Osteocyte (in vitro differentiated cells): ENCODE measurements around the gene APP. TPM values are rescaled to one million over a fixed set of nuclear protein-coding genes. Genes with fewer than 3 reads are reported as not detected.

Experiments used
- DNase-seq: peaks from one replicate; pipeline ENCODE4 v3.0.0; 2021; ENCODE audit warnings: mixed read lengths; ENCODE audit not compliant: unreplicated experiment; ENCODE audit errors: extremely low spot score
- H3K27ac Mint-ChIP-seq: one replicate; pipeline ENCODE4 v1.8.0; 2021; ENCODE audit warnings: mild to moderate bottlenecking, mixed read lengths; ENCODE audit not compliant: unreplicated experiment
- H3K27me3 Mint-ChIP-seq: one replicate; pipeline ENCODE4 v1.8.0; 2021; ENCODE audit warnings: mixed read lengths; ENCODE audit not compliant: unreplicated experiment
- H3K36me3 Mint-ChIP-seq: one replicate; pipeline ENCODE4 v1.8.0; 2021; ENCODE audit warnings: mixed read lengths; ENCODE audit not compliant: unreplicated experiment
- H3K4me1 Mint-ChIP-seq: one replicate; pipeline ENCODE4 v1.8.0; 2021; ENCODE audit warnings: mixed read lengths; ENCODE audit not compliant: unreplicated experiment
- H3K4me3 Mint-ChIP-seq: one replicate; pipeline ENCODE4 v1.8.0; 2021; ENCODE audit warnings: mild to moderate bottlenecking, moderate library complexity, mixed read lengths; ENCODE audit not compliant: unreplicated experiment
- H3K9me3 Mint-ChIP-seq: one replicate; pipeline ENCODE4 v1.8.0; 2021; ENCODE audit warnings: mixed read lengths; ENCODE audit not compliant: unreplicated experiment
- long read RNA-seq: library from polyadenylated mRNA; unstranded; transcript quantifications from one replicate; pipeline ENCODE4 v2.0.0, GENCODE V29; 2021
- total RNA-seq: library from RNA; stranded (reverse); gene quantifications from 2 replicates; pipeline ENCODE4 v1.2.1, GENCODE V29; 2021
- TF ChIP-seq, protein P1 (sequence below): fragments of 200-600 bp; sonication (generic); IDR thresholded peaks from 2 replicates; pipeline ENCODE4 v1.5.0; 2021; ENCODE audit warnings: antibody characterized with exemption, mild to moderate bottlenecking, moderate library complexity

APP gene
- 698 and 749 TPM in 2 replicates for total RNA-seq
- long read RNA-seq, transcript APP-201 (18 exons, 3,467 nt) = major isoform, 26 of 81 reads
- long read RNA-seq, transcript APP-204 (17 exons, 3,543 nt) = minor isoform, 9 of 81 reads
- long read RNA-seq, partial matches to known transcripts = 35 of 81 reads
- long read RNA-seq, other reads (novel, unspliced or antisense) = 9 of 81 reads

DNA sequence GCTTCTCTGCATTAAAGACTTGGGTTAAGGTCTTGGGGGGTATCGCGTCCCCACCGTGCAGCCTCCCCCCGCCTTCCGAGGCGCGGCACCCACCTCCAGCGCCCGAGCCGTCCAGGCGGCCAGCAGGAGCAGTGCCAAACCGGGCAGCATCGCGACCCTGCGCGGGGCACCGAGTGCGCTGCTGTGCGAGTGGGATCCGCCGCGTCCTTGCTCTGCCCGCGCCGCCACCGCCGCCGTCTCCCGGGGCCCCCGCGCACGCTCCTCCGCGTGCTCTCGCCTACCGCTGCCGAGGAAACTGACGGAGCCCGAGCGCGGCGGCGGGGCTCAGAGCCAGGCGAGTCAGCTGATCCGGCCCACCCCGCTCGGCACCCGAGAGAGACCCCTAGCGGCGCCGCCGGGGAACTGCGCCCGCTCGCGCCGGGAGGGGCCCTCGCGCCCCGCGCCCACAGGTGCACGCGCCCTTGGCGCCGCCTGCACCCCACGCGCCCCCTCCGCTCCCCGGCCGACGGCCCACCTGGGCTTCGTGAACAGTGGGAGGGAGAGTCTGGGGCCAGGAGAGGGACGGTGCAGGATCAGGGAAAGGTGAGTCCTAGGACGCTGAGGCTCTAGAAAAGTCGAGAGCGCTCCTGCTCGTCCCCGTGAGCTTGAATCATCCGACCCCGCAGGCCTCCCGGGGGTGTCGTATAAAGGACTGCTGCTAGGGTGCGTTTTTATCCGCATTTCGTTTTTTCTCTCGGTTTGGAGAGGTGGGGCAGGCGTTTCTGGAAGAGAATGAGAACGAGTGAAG, at the start of gene APP:
Gene APP (minus strand): TSS at position 300 of the 787 bp plus-strand sequence. CDS start 150 bp downstream, at position 150.
- Mint-ChIP-seq H3K4me1 (peaks cover 35% of the 10 kb centered on the region), H3K4me3 (peak within 1 kb of the TSS; percentile 97), H3K27me3 (no peaks in the 10 kb centered on the region), H3K27ac (peak within 1 kb of the TSS; percentile 86), H3K9me3 (no peaks in the 10 kb centered on the region), H3K36me3 (no peaks in the 10 kb centered on the region)
- peak; percentile 96 for DNase-seq
- TF ChIP-seq, protein P1, sequence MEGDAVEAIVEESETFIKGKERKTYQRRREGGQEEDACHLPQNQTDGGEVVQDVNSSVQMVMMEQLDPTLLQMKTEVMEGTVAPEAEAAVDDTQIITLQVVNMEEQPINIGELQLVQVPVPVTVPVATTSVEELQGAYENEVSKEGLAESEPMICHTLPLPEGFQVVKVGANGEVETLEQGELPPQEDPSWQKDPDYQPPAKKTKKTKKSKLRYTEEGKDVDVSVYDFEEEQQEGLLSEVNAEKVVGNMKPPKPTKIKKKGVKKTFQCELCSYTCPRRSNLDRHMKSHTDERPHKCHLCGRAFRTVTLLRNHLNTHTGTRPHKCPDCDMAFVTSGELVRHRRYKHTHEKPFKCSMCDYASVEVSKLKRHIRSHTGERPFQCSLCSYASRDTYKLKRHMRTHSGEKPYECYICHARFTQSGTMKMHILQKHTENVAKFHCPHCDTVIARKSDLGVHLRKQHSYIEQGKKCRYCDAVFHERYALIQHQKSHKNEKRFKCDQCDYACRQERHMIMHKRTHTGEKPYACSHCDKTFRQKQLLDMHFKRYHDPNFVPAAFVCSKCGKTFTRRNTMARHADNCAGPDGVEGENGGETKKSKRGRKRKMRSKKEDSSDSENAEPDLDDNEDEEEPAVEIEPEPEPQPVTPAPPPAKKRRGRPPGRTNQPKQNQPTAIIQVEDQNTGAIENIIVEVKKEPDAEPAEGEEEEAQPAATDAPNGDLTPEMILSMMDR = peak; percentile 98

DNA sequence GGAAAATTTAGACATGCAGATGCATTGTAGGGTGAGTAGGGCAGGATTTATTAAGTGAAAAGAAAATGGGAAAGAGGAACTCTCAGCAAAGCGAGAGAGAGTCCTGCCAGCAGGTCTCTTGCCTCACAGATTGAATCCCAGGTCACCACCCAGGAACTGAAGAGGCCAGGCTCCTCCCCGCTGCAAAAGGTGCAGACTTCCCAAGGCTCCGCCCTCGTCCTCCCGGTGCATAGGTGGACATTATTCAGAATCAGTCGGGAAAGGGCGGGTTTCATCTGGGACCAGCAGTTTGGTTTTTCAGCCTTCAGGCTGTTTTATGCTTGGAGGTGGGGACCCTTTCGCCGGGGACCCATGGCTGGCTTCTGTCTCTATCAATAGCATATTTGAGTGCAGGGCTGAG, 41.6 kb upstream of the APP start:
- DNase-seq = no peak
- Mint-ChIP-seq H3K4me1 (no peaks in the 10 kb centered on the region), H3K27ac (no peak overlapping the region), H3K27me3 (peaks cover 21% of the 10 kb centered on the region), H3K4me3 (no peak overlapping the region), H3K36me3 (no peaks in the 10 kb centered on the region), H3K9me3 (peaks cover 2% of the 10 kb centered on the region)
- TF ChIP-seq, protein P1 = no peak

DNA sequence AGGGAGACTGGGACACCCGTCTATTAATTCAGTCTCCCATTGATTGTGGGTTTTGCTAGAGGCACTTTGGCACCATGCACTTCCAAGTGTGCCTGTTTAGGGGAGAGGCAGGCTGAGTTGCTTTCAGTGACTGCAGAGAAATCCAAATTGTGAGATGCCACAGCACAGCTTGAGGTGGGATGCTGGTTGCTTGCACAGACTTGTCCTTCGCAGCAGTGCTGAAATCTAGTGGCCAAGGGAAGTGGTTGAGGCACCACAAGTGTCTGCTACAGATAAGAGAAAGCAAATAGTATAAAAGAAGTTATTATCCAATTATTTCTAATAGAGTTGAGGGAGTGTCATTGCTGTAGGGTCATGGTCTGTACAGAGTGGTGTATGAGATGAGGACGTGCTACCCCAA, 40.0 kb upstream of the APP start:
- Mint-ChIP-seq H3K36me3 (no peaks in the 10 kb centered on the region), H3K4me3 (no peak overlapping the region), H3K27me3 (peaks cover 24% of the 10 kb centered on the region), H3K4me1 (no peaks in the 10 kb centered on the region), H3K9me3 (no peaks in the 10 kb centered on the region), H3K27ac (no peak overlapping the region)
- TF ChIP-seq, protein P1 = no peak
- DNase-seq = no peak

DNA sequence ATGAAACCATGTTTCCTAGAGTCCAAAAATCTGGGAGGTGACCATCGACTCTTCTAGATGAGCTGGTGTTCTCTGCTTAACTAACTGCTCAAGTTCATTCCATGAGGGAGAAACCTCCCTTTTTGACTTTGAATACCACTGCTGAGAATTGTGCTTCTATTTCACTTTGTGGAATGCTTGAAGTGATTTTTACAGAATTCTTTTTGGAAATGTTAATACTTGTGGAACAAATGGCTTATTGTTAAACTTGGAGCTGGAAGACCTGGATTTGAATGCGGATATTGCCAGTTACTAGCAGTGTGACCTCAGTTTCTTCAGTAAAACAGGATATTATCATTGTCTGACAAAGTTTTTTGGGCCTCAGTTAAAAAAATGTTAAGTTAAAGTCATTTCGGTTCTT, 36.5 kb upstream of the APP start:
- H3K4me1 Mint-ChIP-seq = no peaks in the 10 kb centered on the region
- no peak overlapping the region for H3K27ac Mint-ChIP-seq
- peaks cover 24% of the 10 kb centered on the region for H3K27me3 Mint-ChIP-seq
- TF ChIP-seq, protein P1 = no peak
- no peaks in the 10 kb centered on the region for H3K9me3 Mint-ChIP-seq
- no peak for DNase-seq
- no peaks in the 10 kb centered on the region for H3K36me3 Mint-ChIP-seq
- H3K4me3 Mint-ChIP-seq = no peak overlapping the region

DNA sequence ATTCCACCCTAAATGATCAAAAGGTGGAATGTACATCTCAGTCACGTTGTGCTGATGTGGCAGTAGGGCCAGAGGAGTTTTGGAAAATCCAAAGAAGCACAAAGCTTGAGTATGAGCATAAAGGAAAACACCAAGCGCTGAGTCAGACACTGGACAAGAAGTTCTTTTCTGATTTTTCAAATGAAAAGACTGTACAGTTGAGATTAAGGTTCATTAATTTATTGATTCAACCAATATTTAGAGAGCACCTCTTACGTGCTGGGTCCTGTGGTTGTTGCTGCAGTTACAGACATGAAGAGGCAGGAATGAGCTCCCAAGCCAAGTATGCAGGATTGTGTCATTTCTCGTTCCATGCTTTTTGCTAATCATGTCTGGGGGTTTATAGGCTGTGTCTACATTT, 28.9 kb upstream of the APP start:
- no peaks in the 10 kb centered on the region for H3K36me3 Mint-ChIP-seq
- H3K27me3 Mint-ChIP-seq = peaks cover 9% of the 10 kb centered on the region
- H3K9me3 Mint-ChIP-seq = no peaks in the 10 kb centered on the region
- H3K4me1 Mint-ChIP-seq = no peaks in the 10 kb centered on the region
- no peak overlapping the region for H3K4me3 Mint-ChIP-seq
- no peak overlapping the region for H3K27ac Mint-ChIP-seq
- DNase-seq = no peak
- TF ChIP-seq, protein P1 = no peak
